ENCODE results near the gene TRIM56.
"Not testable (repeated sequence)": the region's sequence is repeated elsewhere in the genome, so short reads cannot be mapped to it uniquely, and the experiment has no call there.

TRIM56 gene

GRCh38 chr7:101113836-101114235 lies 28.6 kb downstream of the TRIM56 start:
- DNase-seq = no peak

GRCh38 chr7:101114492-101114891 lies 29.2 kb downstream of the TRIM56 start:
- no peak for DNase-seq

- DNase-seq = no peak
Measured at GRCh38 chr7:101115215-101115614, 29.9 kb downstream of the TRIM56 start.

- DNase-seq = no peak
Measured at GRCh38 chr7:101116898-101117297, 31.6 kb downstream of the TRIM56 start.

- DNase-seq = no peak
Measured at GRCh38 chr7:101118856-101119255, 33.6 kb downstream of the TRIM56 start.

GRCh38 chr7:101119876-101120275 lies 34.6 kb downstream of the TRIM56 start:
- no peak for DNase-seq

- no peak for DNase-seq
Measured at GRCh38 chr7:101120315-101120714, 35.0 kb downstream of the TRIM56 start.

GRCh38 chr7:101121631-101121990 lies 36.3 kb downstream of the TRIM56 start:
- DNase-seq = not testable (repeated sequence)

GRCh38 chr7:101121991-101122932 lies 37.0 kb downstream of the TRIM56 start:
- DNase-seq = no peak

GRCh38 chr7:101122933-101123702 lies 37.8 kb downstream of the TRIM56 start:
- DNase-seq = no peak

- no peak for DNase-seq
Measured at GRCh38 chr7:101123703-101124068, 38.4 kb downstream of the TRIM56 start.

- no peak for DNase-seq
Measured at GRCh38 chr7:101124376-101125056, 39.2 kb downstream of the TRIM56 start.

GRCh38 chr7:101125989-101126650 lies 40.8 kb downstream of the TRIM56 start:
- peak; percentile 18 for DNase-seq

- DNase-seq = no peak
Measured at GRCh38 chr7:101126651-101127459, 41.6 kb downstream of the TRIM56 start, which contains the start of gene SERPINE1. SERPINE1 (plus strand) TSS chr7:101127104; CDS start chr7:101128394, 1,290 bp downstream.

GRCh38 chr7:101127460-101128039 lies 42.3 kb downstream of the TRIM56 start:
- no peak for DNase-seq

GRCh38 chr7:101128040-101128834 lies 43.0 kb downstream of the TRIM56 start:
- no peak for DNase-seq

- DNase-seq = no peak
Measured at GRCh38 chr7:101129603-101130117, 44.4 kb downstream of the TRIM56 start.

GRCh38 chr7:101132626-101133600 lies 47.6 kb downstream of the TRIM56 start:
- DNase-seq = not testable (repeated sequence)
